GM18870 (cell line): ENCODE results near the gene SERGEF.

Experiments
- ATAC-seq: cut with Tn5 transposase; IDR thresholded peaks from one replicate; pipeline ENCODE4 v1.9.1; 2021; ENCODE audit warnings: moderate library complexity; ENCODE audit not compliant: unreplicated experiment

The SERGEF gene

DNA sequence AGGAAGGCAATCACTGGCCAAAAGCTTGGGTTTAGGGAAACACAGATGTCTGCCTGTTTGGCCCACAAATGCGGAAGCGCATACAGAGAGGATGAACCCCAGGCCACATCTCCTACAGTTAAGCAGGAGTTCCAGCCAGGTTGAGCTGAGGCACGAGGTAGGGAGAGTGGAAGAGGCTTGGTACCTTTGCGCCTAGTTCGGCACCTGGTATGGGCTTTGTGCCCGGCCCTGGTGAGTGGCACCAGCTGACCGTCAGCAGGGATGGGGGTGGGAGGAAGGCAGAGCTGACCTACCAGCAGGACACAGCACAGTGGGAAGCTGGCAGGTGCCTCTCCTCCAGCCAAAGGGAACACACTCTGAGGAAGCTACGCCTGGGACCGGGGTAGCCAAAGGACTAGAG is 220.7 kb downstream of the SERGEF start:
- no peak for ATAC-seq

- no peak for ATAC-seq
Observed at GRCh38 chr11:17791144-17791543, 221.7 kb downstream of the SERGEF start.

DNA sequence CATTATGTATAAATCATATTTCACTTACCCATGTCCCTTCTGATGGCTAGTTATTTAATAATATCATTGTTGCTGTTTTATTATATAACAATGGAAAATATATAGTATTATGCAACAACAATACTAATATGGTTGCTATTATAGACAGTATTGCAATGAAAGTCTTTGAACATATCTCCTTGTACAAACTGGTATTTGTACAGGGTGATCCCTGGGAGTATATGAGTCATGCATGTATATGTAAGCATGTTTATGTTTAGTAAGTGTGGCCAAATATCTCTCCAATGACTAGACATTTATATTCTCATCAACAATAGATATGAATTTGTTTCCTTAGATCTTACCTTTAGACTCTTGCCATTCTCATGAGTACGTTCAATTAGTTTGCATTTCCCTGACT is 222.4 kb downstream of the SERGEF start:
- no peak for ATAC-seq

GRCh38 chr11:17788084-17788483 is 224.8 kb downstream of the SERGEF start:
- ATAC-seq: no peak

GRCh38 chr11:17786824-17787525 is 225.9 kb downstream of the SERGEF start:
- ATAC-seq: no peak

GRCh38 chr11:17783878-17784277 is 229.0 kb downstream of the SERGEF start:
- ATAC-seq: no peak

- no peak for ATAC-seq
Observed at GRCh38 chr11:17782603-17783337, 230.1 kb downstream of the SERGEF start.

GRCh38 chr11:17782145-17782544 is 230.7 kb downstream of the SERGEF start:
- ATAC-seq: no peak

- no peak for ATAC-seq
Observed at GRCh38 chr11:17781626-17782025, 231.2 kb downstream of the SERGEF start.

DNA sequence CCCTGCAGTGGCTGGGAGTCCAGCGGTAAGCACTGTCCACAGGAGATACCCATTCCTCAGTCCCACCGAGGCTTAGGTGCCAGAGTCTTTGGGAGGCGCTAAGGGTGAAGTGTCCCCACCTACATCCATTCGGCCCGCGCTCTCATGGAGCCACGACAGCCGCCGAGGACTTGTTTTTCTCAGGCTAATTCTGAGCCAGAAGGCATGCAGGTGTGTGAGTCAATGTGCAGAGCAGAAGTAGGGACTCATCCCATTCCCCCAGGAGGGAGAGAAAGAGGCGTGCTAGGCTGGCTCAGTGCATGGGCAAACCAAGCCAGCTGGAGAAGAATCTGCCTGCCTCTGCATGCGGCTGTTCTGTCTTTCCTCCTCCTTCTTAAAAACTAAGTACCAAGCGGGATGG is 231.6 kb downstream of the SERGEF start:
- ATAC-seq: no peak

- no peak for ATAC-seq
Observed at GRCh38 chr11:17780668-17781067, 232.2 kb downstream of the SERGEF start.

DNA sequence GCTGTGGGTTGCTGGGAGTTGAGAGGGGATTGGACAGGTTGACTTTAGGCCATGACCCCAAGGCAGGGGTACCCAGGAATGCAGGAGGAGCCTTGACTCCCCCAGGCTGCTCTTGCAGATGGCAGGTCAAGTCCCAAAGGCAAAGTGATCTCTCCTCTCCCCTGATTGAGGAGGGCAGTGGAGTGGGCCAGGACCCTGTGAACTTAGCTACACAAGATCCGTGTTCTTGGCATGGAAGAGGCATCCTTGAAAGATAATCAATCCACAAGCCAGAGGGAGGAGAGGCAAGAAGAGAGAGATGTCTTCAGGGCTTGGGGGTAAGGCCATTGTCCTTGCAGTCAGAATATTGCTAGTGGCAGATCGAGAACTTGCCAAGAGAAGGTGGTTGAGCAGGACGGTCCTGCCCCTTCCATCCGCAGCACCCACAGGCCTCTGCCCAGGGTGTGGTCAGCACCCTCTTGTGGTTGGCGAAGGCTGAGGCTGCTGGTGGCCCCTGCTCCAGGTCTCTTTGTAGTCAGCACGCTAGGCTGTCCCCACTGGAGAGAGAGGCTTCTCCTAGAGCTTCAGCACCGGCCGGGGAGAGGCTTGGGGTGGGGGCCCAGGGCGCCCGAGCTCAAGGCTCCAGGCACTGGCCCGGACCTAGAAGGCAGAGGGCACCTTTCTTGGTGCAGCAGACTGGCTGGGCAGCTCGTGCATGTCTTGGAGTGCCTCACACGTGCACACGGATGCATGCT is 232.8 kb downstream of the SERGEF start:
- no peak for ATAC-seq

DNA sequence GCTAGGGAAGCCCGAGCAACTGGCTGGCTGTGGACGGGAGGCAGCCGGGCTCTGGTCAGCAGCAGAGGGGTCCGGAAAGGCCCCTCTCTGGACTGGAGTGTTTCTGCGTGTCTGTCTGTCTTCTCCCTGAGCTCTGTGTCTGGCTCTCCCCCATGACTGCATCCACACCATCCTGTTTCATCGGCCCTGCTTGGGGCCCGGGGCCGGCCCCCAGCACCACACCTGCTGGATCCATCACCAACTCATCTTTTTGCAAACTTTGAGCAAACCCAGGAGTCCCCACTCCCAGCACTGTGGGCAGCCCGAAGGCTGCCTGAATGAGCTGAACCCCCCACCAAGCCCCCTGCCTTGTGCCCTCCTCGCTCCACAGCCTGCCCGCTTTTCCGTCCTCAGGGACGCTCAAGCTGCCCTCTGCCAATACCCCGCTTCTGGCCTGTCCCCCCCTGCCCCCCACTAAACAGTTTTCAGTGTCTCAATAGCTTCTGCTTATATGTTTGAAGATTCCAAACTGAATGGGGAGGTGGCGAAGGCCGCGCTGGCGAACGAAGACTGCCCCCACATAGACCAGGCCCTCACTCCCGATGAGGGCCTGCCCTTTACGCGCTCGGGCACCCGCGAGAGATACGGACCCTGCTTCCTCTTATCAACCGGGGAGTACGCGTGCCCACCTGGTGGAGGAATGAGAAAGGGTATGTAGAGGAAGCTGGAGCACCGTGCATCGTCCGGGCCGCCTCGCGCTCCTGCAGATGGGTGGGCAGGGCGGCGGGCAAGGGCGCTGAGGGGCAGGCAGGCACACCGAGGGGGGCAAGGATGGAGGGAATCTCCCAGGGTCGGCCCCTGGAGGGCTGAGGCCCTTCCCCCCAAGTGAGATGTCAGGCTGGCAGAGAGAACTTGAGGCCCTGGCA is 233.6 kb downstream of the SERGEF start:
- no peak for ATAC-seq

DNA sequence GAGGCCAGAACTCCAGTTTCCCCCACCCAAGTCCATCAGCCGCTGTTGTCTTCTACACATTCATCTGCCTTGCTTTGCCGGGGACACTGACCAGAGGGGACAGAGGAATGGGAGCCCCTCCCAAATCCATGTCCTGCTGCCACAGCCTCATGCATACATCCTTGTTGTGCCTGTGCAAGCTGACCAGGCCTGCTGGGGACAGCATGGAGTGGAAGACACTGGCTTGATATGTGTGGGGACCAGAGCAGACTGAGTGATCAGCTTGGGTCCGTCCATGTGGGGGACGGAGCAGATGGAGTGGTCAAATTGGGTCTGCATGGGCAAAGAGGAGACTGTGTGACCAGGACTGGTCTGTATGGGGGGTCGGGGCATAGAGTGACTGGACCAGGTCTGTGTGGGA is 234.5 kb downstream of the SERGEF start:
- no peak for ATAC-seq

- ATAC-seq: no peak
Observed at GRCh38 chr11:17777738-17778091, 235.1 kb downstream of the SERGEF start.

DNA sequence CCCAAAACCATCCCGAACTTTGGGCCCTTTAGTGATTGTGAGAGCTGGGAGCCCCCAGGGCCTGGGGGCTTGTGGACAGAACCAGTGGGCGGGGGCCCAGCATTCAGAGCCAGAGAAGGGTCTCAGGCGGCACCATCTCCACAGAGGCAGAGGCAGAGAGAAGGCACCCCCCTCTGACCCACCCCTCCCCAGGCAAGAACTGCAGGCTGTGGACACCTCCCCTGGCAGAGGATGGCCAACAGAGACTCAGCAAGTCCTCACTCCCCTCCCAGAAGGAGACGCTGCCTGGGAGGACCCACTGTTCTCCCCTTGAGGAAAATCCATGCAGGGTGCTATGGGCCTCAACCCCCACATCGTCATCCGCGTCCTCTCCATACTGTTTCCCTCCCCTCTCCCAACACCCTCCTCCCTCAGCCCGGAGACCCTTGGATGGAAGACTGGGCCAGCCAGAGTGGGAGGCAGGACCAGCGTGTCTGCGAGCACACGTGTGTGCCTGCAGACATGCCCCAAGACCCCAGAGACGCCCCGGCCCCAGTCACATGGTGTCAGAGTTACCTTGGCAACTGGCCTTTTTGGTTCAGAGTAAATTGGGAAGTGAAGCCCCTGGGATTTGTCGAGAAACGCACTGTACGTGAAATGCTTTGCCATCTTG is 235.6 kb downstream of the SERGEF start:
- no peak for ATAC-seq

DNA sequence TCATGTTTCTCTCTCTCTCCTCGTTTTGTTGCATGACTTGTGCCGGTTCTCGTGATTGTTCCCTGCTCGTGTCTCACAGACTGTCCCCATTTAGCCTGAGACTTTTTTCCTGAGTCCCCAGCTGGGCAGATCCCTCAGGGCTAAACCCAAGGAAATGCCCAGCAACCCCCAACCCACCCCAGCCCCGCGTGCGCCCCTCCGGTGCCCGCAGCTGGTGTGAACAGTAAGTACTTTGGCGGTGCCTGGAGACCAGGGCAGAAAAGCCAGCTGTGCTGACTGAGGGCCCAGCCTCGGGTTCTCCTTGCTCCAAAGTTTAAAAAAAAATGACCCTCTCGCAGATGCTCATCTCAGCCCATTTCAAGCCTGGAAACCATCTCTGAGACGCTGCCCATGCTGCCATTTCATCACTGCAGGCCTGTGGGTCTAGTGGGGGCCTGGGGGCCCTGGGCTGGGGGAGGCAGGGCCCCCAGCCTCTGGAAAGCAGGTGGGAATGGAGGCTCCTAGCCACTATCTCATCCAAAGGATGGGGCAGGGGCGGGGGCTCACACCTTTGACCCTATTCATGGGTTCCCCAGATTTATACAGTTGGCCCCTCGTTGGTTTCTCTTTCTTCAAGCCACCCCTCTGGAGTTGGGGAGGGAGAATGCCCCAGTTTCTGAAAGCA is 236.5 kb downstream of the SERGEF start:
- no peak for ATAC-seq

DNA sequence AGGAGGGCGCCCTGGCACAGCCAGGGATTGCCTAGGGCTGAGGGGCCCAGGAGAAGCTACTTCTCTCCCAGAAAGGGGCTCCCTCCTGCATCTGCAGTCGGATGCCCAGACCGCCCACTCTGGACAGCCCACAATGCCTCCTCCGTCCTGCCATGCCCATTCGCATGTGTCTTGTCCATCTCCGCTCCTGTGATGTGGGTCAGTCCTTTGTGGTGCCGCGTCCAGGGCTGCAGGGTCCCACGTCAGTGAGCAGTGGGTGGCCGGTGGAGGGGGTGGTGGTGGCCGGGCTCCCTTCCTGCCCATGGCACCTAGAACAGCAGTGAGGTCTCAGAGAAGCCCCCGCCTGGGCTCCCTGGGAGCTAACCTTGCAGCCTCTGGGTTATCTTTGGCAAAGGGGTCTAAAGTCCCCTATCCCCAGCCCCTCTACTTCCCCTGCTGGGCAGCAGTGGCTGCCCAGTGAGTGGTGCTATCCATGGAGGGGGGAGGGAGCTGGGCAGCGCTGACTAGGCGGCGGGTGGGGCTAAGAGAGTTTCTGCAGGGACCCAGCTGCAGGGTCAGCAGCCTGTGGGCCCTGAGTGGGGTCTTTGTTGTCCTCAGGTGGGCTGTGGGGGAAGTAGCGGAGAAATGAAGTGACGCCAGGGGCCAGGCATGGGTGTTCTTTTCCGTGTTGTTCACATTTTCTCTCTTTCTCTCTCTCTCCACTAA is 237.2 kb downstream of the SERGEF start:
- ATAC-seq: no peak

- ATAC-seq: no peak
Observed at GRCh38 chr11:17775035-17775348, 237.9 kb downstream of the SERGEF start.
